ENCODE results near the gene DHCR24. TPM values are rescaled to one million over a fixed set of nuclear protein-coding genes. Genes with fewer than 3 reads are reported as not detected.
"Not testable (repeated sequence)": the region's sequence is repeated elsewhere in the genome, so short reads cannot be mapped to it uniquely, and the experiment has no call there.

Gene DHCR24
- total RNA-seq, 1 experiment from 2014 or later = 337 TPM

GRCh38 chr1:54919367-54920359 is 32.7 kb upstream of the DHCR24 start:
- no peak overlapping the region for H3K4me3 Mint-ChIP-seq
- 0 out of 2 replicates have a peak, but pooled peaks cover 4% of the 10 kb centered on the region for H3K27me3 Mint-ChIP-seq (ENCODE audit: low read depth)
- peaks cover 9% of the 10 kb centered on the region for H3K36me3 Mint-ChIP-seq

DNA sequence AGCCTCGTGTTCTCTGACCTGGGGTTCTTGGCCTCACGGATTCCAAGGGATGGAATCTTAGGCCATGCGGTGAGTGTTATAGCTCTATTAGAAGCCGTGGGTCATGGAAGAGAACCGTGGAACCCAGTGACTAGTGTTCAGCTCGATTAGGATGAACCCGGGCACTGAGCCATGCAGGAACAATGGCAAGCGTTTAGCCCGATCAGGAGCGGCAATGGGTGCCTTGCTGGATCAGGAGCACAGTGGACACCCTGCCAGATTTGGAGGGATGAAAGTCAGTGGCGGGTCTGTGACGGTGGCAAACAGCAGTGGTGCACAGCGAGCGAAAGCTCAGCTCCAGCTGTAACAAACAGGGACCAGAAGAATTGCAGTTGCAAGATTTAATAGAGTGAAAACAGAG is 24.1 kb upstream of the DHCR24 start:
- H3K36me3 Mint-ChIP-seq; H3K4me3 Mint-ChIP-seq; H3K27ac Mint-ChIP-seq; H3K9me3 Mint-ChIP-seq; POLR2A ChIA-PET; ATAC-seq; H3K4me1 Mint-ChIP-seq; DNase-seq (ENCODE audit: low spot score); H3K27me3 Mint-ChIP-seq (ENCODE audit: low read depth): not testable (repeated sequence)
- CTCF ChIA-PET = interaction anchor here (1.3 kb wide), 1 partner anchor 111 kb away, joined by 3 read pairs; no protein-coding TSS in a partner anchor

More at GRCh38 chr1:54919367-54920359, 32.7 kb upstream of the DHCR24 start:
- Mint-ChIP-seq H3K4me1 (peaks cover 11% of the 10 kb centered on the region), H3K9me3 (peaks cover 21% of the 10 kb centered on the region), H3K27ac (no peak overlapping the region)
- ATAC-seq (no peak), DNase-seq (ENCODE audit: low spot score) (no peak)
- no peak for TF ChIP-seq FOXP1 (CRISPR knock-in tag; IDR thresholded peaks at IDR 0.05; ENCODE audit: borderline replicate concordance)
- TF ChIP-seq ZNF416 (CRISPR knock-in tag; IDR thresholded peaks at IDR 0.05) = no peak
- no peak for TF ChIP-seq GABPB1 (CRISPR knock-in tag; IDR thresholded peaks at IDR 0.05)
- TF ChIP-seq CDX4 (CRISPR knock-in tag; IDR thresholded peaks at IDR 0.05; ENCODE audit: borderline replicate concordance) = no peak
- TF ChIP-seq ZSCAN18 (CRISPR knock-in tag; IDR thresholded peaks at IDR 0.05) = no peak
- TF ChIP-seq ZNF232 (CRISPR knock-in tag; IDR thresholded peaks at IDR 0.05) = no peak
- TF ChIP-seq KAT7 (CRISPR knock-in tag; IDR thresholded peaks at IDR 0.05; ENCODE audit: borderline replicate concordance) = no peak
- CTCF ChIA-PET = interaction anchor here (1.0 to 1.5 kb wide), 3 partner anchors 25 to 102 kb away, joined by 4 to 6 read pairs (median 4); no protein-coding TSS in a partner anchor
- POLR2A ChIA-PET = no interaction called here

GRCh38 chr1:54906586-54906985 is 19.6 kb upstream of the DHCR24 start:
- no peak for DNase-seq (ENCODE audit: low spot score)
- Mint-ChIP-seq H3K9me3 (peaks cover 21% of the 10 kb centered on the region), H3K27me3 (ENCODE audit: low read depth) (peaks cover 9% of the 10 kb centered on the region; the same call in 1 of the 2 replicates), H3K27ac (no peak overlapping the region), H3K4me1 (peaks cover 18% of the 10 kb centered on the region), H3K36me3 (peaks cover 16% of the 10 kb centered on the region), H3K4me3 (no peak overlapping the region)
- ATAC-seq = no peak
- POLR2A ChIA-PET = no interaction called here
- CTCF ChIA-PET = interaction anchor here (0.9 to 2.8 kb wide), 3 partner anchors 20 to 115 kb away, joined by 3 to 17 read pairs (median 7); partner anchors contain the start of gene DHCR24
- TF ChIP-seq RELA (CRISPR knock-in tag; IDR thresholded peaks at IDR 0.05; ENCODE audit: borderline replicate concordance) (no peak), MXD4 (CRISPR knock-in tag; IDR thresholded peaks at IDR 0.05; ENCODE audit: borderline replicate concordance) (no peak), NFYB (CRISPR knock-in tag; conservative IDR thresholded peaks at IDR 0.05; ENCODE audit: low read depth) (no peak), STAT6 (CRISPR knock-in tag; conservative IDR thresholded peaks at IDR 0.05; ENCODE audit: low read depth) (no peak), SMAD4 (CRISPR knock-in tag; IDR thresholded peaks at IDR 0.05) (no peak), ZBTB21 (CRISPR knock-in tag; IDR thresholded peaks at IDR 0.05; ENCODE audit: borderline replicate concordance) (no peak), JUN (CRISPR knock-in tag; IDR thresholded peaks at IDR 0.05) (no peak), IRF1 (CRISPR knock-in tag; IDR thresholded peaks at IDR 0.05) (no peak), ATF3 (CRISPR knock-in tag; conservative IDR thresholded peaks at IDR 0.05) (no peak), OVOL2 (CRISPR knock-in tag; IDR thresholded peaks at IDR 0.05; ENCODE audit: borderline replicate concordance) (no peak), GRHL2 (CRISPR knock-in tag; IDR thresholded peaks at IDR 0.05; ENCODE audit: insufficient replicate concordance, severe bottlenecking) (no peak), ZNF317 (CRISPR knock-in tag; IDR thresholded peaks at IDR 0.05; ENCODE audit: borderline replicate concordance, low read depth) (no peak)
- TF ChIP-seq, protein P1, sequence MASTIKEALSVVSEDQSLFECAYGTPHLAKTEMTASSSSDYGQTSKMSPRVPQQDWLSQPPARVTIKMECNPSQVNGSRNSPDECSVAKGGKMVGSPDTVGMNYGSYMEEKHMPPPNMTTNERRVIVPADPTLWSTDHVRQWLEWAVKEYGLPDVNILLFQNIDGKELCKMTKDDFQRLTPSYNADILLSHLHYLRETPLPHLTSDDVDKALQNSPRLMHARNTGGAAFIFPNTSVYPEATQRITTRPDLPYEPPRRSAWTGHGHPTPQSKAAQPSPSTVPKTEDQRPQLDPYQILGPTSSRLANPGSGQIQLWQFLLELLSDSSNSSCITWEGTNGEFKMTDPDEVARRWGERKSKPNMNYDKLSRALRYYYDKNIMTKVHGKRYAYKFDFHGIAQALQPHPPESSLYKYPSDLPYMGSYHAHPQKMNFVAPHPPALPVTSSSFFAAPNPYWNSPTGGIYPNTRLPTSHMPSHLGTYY (CRISPR knock-in tag; IDR thresholded peaks at IDR 0.05) = no peak
- TF ChIP-seq, protein P2, sequence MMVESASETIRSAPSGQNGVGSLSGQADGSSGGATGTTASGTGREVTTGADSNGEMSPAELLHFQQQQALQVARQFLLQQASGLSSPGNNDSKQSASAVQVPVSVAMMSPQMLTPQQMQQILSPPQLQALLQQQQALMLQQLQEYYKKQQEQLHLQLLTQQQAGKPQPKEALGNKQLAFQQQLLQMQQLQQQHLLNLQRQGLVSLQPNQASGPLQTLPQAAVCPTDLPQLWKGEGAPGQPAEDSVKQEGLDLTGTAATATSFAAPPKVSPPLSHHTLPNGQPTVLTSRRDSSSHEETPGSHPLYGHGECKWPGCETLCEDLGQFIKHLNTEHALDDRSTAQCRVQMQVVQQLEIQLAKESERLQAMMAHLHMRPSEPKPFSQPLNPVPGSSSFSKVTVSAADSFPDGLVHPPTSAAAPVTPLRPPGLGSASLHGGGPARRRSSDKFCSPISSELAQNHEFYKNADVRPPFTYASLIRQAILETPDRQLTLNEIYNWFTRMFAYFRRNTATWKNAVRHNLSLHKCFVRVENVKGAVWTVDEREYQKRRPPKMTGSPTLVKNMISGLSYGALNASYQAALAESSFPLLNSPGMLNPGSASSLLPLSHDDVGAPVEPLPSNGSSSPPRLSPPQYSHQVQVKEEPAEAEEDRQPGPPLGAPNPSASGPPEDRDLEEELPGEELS (CRISPR knock-in tag; IDR thresholded peaks at IDR 0.05) = no peak
